HG03571 (cell line): Measurements from ENCODE around the gene GPN3.
"Not testable (repeated sequence)": the region's sequence is repeated elsewhere in the genome, so short reads cannot be mapped to it uniquely, and the experiment has no call there.

Experiments used
- ATAC-seq: cut with Tn5 transposase; IDR thresholded peaks from one replicate; pipeline ENCODE4 v1.9.1; 2021; ENCODE audit not compliant: unreplicated experiment

GPN3 gene

GRCh38 chr12:110449799-110450497 is 18.1 kb downstream of the GPN3 start, which contains the start of gene ARPC3:
Gene ARPC3 (minus strand): TSS chr12:110450337. CDS start chr12:110450260, 77 bp downstream.
- ATAC-seq = peak; percentile 91

- no peak for ATAC-seq
Observed at GRCh38 chr12:110444455-110444854, 23.6 kb downstream of the GPN3 start.

- no peak for ATAC-seq
Observed at GRCh38 chr12:110436231-110436630, 31.8 kb downstream of the GPN3 start.

- ATAC-seq = no peak
Observed at GRCh38 chr12:110431957-110432587, 36.0 kb downstream of the GPN3 start.

- ATAC-seq = not testable (repeated sequence)
Observed at GRCh38 chr12:110429676-110430075, 38.4 kb downstream of the GPN3 start.

- no peak for ATAC-seq
Observed at GRCh38 chr12:110426406-110426805, 41.7 kb downstream of the GPN3 start.

- ATAC-seq = no peak
Observed at GRCh38 chr12:110424237-110424636, 43.8 kb downstream of the GPN3 start.

- ATAC-seq = no peak
Observed at GRCh38 chr12:110421701-110422100, 46.4 kb downstream of the GPN3 start.

- no peak for ATAC-seq
Observed at GRCh38 chr12:110421159-110421661, 46.8 kb downstream of the GPN3 start.

GRCh38 chr12:110420644-110421043 is 47.4 kb downstream of the GPN3 start:
- not testable (repeated sequence) for ATAC-seq

GRCh38 chr12:110417113-110417512 is 50.9 kb downstream of the GPN3 start:
- ATAC-seq = not testable (repeated sequence)

- ATAC-seq = not testable (repeated sequence)
Observed at GRCh38 chr12:110410086-110410485, 58.0 kb downstream of the GPN3 start.

- not testable (repeated sequence) for ATAC-seq
Observed at GRCh38 chr12:110405126-110405662, 62.9 kb downstream of the GPN3 start.

- peak; percentile 42 for ATAC-seq
Observed at GRCh38 chr12:110403976-110404682, 63.9 kb downstream of the GPN3 start.

- ATAC-seq = peak; percentile 68
Observed at GRCh38 chr12:110403146-110403975, 64.7 kb downstream of the GPN3 start, which contains the start of gene ANAPC7. Gene ANAPC7 (minus strand): TSS chr12:110403708. CDS start chr12:110403627, 81 bp downstream.
